ENCODE measurements around the gene RYR2. TPM values are rescaled to one million over a fixed set of nuclear protein-coding genes. Genes with fewer than 3 reads are reported as not detected.

Gene RYR2
- total RNA-seq, 4 donors from 2014 or later, result 0.16 to 1.4 (median 0.60) TPM

- no peak for TF ChIP-seq CTCF (IDR thresholded peaks at IDR 0.05; ENCODE audit: low read depth)
These were observed 99.0 kb downstream of the RYR2 start for GRCh38 chr1:237140986-237141385.

GRCh38 chr1:237141502-237141901 is 99.5 kb downstream of the RYR2 start:
- TF ChIP-seq CTCF (IDR thresholded peaks at IDR 0.05; ENCODE audit: low read depth), result no peak

- TF ChIP-seq CTCF (IDR thresholded peaks at IDR 0.05; ENCODE audit: low read depth), result no peak
These were observed 103.6 kb downstream of the RYR2 start for GRCh38 chr1:237145379-237146135.

GRCh38 chr1:237146241-237146640 is 104.3 kb downstream of the RYR2 start:
- no peak for TF ChIP-seq CTCF (IDR thresholded peaks at IDR 0.05; ENCODE audit: low read depth)

GRCh38 chr1:237149857-237150256 is 107.9 kb downstream of the RYR2 start:
- TF ChIP-seq CTCF (IDR thresholded peaks at IDR 0.05; ENCODE audit: low read depth), result no peak

- no peak for TF ChIP-seq CTCF (IDR thresholded peaks at IDR 0.05; ENCODE audit: low read depth)
These were observed 110.7 kb downstream of the RYR2 start for GRCh38 chr1:237152506-237153335.

GRCh38 chr1:237154157-237154556 is 112.2 kb downstream of the RYR2 start:
- no peak for TF ChIP-seq CTCF (IDR thresholded peaks at IDR 0.05; ENCODE audit: low read depth)
